ENCODE data around the gene GSAP. TPM values are rescaled to one million over a fixed set of nuclear protein-coding genes. Genes with fewer than 3 reads are reported as not detected.

Gene GSAP
- total RNA-seq, 4 donors from 2014 or later: 14.3 to 25.5 (median 22.0) TPM

DNA sequence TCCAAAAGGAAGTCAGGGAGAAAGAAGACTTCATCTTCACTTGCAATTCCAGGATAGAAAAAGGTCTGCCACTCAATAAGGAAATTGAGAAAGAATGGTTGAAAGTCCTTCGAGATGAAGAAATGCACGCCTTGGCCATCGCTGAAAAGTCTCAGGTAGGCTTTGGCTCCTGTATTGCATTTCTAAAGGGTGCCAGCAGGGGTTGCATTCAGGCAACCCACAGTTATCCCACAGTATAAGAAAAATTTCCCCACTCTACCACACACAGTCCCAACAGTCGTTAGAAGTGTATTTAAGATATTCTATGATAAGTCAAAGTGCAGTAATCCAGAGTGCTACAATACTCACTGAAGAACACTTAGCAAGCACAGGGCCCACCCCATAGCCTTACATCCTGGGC lies 123.1 kb downstream of the GSAP start:
- no peak overlapping the region for H3K27ac ChIP-seq

GRCh38 chr7:77290425-77290824 lies 125.7 kb downstream of the GSAP start:
- Histone ChIP-seq H3K4me1 (no peaks in the 10 kb centered on the region), H3K4me3 (no peak overlapping the region), H3K36me3 (peaks cover 0 to 63% (median 0%) of the 10 kb centered on the region in 3 donors), H3K27ac (no peak overlapping the region), H3K27me3 (no peaks in the 10 kb centered on the region), H3K9me3 (no peaks in the 10 kb centered on the region)
- DNase-seq (ENCODE audit: low spot score in 2 of 2): no peak
- TF ChIP-seq CTCF (IDR thresholded peaks at IDR 0.05) (no peak), EP300 (IDR thresholded peaks at IDR 0.05) (no peak), POLR2A (IDR thresholded peaks at IDR 0.05) (no peak)

More for the DNA sequence above, 123.1 kb downstream of the GSAP start:
- Histone ChIP-seq H3K4me3 (no peak overlapping the region), H3K4me1 (no peaks in the 10 kb centered on the region), H3K27me3 (no peaks in the 10 kb centered on the region), H3K36me3 (peaks cover 0 to 72% (median 0%) of the 10 kb centered on the region in 3 donors), H3K9me3 (peaks cover 0 to 15% (median 0%) of the 10 kb centered on the region in 4 donors)
- DNase-seq (ENCODE audit: low spot score in 2 of 2): no peak
- WGBS, 2 donors: 93 to 94% methylated on average over 3 to 4 of the region's 4 CpGs
- no peak for TF ChIP-seq EP300 (IDR thresholded peaks at IDR 0.05)

DNA sequence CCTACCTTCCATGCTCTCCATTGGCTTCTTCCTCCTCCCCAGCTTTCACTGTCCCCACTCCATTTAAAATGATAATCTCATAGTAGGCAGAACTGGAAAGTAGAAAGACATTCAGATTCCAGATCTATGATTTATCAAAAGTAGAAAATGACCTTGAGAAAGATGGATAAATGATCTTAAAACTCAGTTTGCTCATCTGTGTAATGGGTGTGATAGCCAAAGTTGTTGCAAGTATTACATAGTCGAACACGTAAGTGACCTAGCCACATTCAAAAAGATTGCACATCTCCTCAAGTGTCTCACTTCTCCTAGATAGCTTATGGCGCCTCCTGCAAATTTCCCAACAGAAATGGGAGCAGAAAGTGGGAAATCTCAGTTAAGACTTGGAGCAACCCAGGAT lies 126.8 kb downstream of the GSAP start:
- 97% methylated on average over 3 of the region's 3 CpGs for WGBS, 2 donors
- Histone ChIP-seq H3K27me3 (no peaks in the 10 kb centered on the region), H3K36me3 (peaks cover 0 to 54% (median 0%) of the 10 kb centered on the region in 3 donors), H3K9me3 (no peaks in the 10 kb centered on the region), H3K27ac (no peak overlapping the region), H3K4me1 (no peaks in the 10 kb centered on the region), H3K4me3 (no peak overlapping the region)
- no peak for TF ChIP-seq CTCF (IDR thresholded peaks at IDR 0.05)
- no peak for DNase-seq (ENCODE audit: low spot score in 2 of 2)

GRCh38 chr7:77288676-77289320 lies 127.4 kb downstream of the GSAP start:
- WGBS, 2 donors: 66 to 75% methylated on average over 7 of the region's 7 CpGs
- DNase-seq (ENCODE audit: low spot score in 2 of 2): no peak
- peaks cover 0 to 48% (median 0%) of the 10 kb centered on the region in 3 donors for H3K36me3 ChIP-seq
- H3K27me3 ChIP-seq: no peaks in the 10 kb centered on the region
- no peaks in the 10 kb centered on the region for H3K4me1 ChIP-seq
- no peaks in the 10 kb centered on the region for H3K9me3 ChIP-seq
- TF ChIP-seq CTCF (IDR thresholded peaks at IDR 0.05) (no peak), EP300 (IDR thresholded peaks at IDR 0.05) (no peak), POLR2A (IDR thresholded peaks at IDR 0.05) (no peak)
- H3K4me3 ChIP-seq: no peak overlapping the region
- no peak overlapping the region for H3K27ac ChIP-seq

DNA sequence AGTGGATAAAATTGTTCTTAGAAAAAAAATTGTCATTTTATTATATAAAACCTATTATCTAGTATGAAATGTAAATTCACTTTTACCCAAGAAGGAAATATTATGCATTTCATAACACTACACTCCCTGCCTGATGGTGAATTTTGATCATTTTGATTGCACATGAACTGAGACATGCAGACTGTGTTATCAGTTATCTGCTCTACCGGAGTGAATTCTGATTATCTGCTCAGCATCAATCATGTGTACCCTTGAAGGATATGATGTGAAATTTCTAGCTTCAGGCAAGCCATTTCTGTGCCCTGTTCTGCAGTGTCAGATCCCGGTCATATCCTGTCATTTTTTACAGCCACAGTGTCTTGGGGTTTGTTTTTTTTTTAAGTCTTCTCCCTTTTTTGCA lies 131.5 kb downstream of the GSAP start:
- no peak for DNase-seq (ENCODE audit: low spot score in 2 of 2)
- Histone ChIP-seq H3K27ac (no peak overlapping the region), H3K4me1 (peaks cover 0 to 18% (median 4%) of the 10 kb centered on the region in 4 donors), H3K27me3 (no peaks in the 10 kb centered on the region), H3K9me3 (no peaks in the 10 kb centered on the region), H3K36me3 (peaks cover 0 to 29% (median 0%) of the 10 kb centered on the region in 3 donors), H3K4me3 (no peak overlapping the region)
- TF ChIP-seq CTCF (IDR thresholded peaks at IDR 0.05) (no peak), POLR2A (IDR thresholded peaks at IDR 0.05) (no peak)
- WGBS, 2 donors: 70% methylated on average over 2 of the region's 2 CpGs

DNA sequence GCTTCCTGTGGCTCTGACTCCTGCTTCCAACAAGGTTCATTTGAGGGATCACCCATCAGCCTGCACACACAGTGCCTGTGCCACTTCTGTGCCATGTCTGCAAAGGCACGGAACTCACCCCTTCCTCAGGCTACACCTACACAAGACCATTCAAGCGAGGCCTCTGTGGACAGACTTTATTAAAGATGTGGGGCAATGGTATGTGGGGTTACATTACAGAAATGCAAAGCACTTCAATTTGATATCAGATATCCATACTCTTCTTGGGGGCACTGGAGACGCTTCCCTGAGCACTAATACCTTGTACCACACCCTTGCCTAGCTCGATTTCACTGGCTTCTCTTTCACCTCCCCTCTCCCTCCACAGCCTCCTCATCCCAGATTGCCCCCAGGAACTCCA lies 132.1 kb downstream of the GSAP start:
- WGBS, 2 donors: 85 to 90% methylated on average over 4 of the region's 4 CpGs
- Histone ChIP-seq H3K27me3 (no peaks in the 10 kb centered on the region), H3K4me1 (peaks cover 0 to 18% (median 4%) of the 10 kb centered on the region in 4 donors), H3K4me3 (no peak overlapping the region), H3K9me3 (no peaks in the 10 kb centered on the region), H3K27ac (no peak overlapping the region), H3K36me3 (peaks cover 0 to 23% (median 0%) of the 10 kb centered on the region in 3 donors)
- DNase-seq (ENCODE audit: low spot score in 2 of 2): no peak
- TF ChIP-seq CTCF (IDR thresholded peaks at IDR 0.05): no peak
- no peak for TF ChIP-seq EP300 (IDR thresholded peaks at IDR 0.05)
- no peak for TF ChIP-seq POLR2A (IDR thresholded peaks at IDR 0.05)
